Calu3 (cell line): ENCODE measurements around the gene LTV1. TPM values are rescaled to one million over a fixed set of nuclear protein-coding genes. Genes with fewer than 3 reads are reported as not detected.

ENCODE experiments used
- BruUV-seq: library from RNA; stranded (reverse); fragments of 400-500 nt; replicated peaks from 2 replicates; lab custom pipeline; 2021; lab: Mats Ljungman, UMichigan
- CTCF ChIA-PET: fragments of 300-600 bp; sonication (Branson Sonifier 250); formaldehyde crosslinking; loops from one replicate; lab custom pipeline; 2022; ENCODE audit warnings: antibody characterized with exemption; lab: Charles Lee
- DNase-seq: peaks from one replicate; pipeline ENCODE4 v3.0.0; 2022
- H3K27ac Mint-ChIP-seq: one replicate; pipeline ENCODE4 v1.8.0; 2022; ENCODE audit warnings: mixed read lengths; ENCODE audit not compliant: unreplicated experiment
- H3K27me3 Mint-ChIP-seq: one replicate; pipeline ENCODE4 v1.8.0; 2022; ENCODE audit warnings: mixed read lengths; ENCODE audit not compliant: unreplicated experiment
- H3K36me3 Mint-ChIP-seq: one replicate; pipeline ENCODE4 v1.8.0; 2022; ENCODE audit warnings: mild to moderate bottlenecking, moderate library complexity, mixed read lengths; ENCODE audit not compliant: insufficient read depth, unreplicated experiment
- H3K4me1 Mint-ChIP-seq: one replicate; pipeline ENCODE4 v1.8.0; 2022; ENCODE audit warnings: mild to moderate bottlenecking, low read depth, mixed read lengths; ENCODE audit not compliant: unreplicated experiment
- H3K4me3 Mint-ChIP-seq: one replicate; pipeline ENCODE4 v1.8.0; 2022; ENCODE audit warnings: mild to moderate bottlenecking, low read depth, moderate library complexity, mixed read lengths; ENCODE audit not compliant: unreplicated experiment
- H3K9me3 Mint-ChIP-seq: one replicate; pipeline ENCODE4 v1.8.0; 2022; ENCODE audit warnings: low read depth, mixed read lengths; ENCODE audit not compliant: unreplicated experiment
- intact Hi-C: fragments of 100-400 bp; cut with micrococcal nuclease; formaldehyde crosslinking; loops from one replicate; pipeline ENCODE4 v1.10.0; 2022; ENCODE audit not compliant: unreplicated experiment
- total RNA-seq: library from RNA; stranded (reverse); gene quantifications from 2 replicates; pipeline ENCODE4 v1.2.3, GENCODE V29; 2022
- TF ChIP-seq, protein P1 (sequence below): fragments of 200-600 bp; IDR thresholded peaks from one replicate; pipeline ENCODE4 v1.8.0; 2022; ENCODE audit warnings: antibody characterized with exemption; ENCODE audit not compliant: unreplicated experiment

Gene LTV1
- total RNA-seq, 1 experiment from 2014 or later: 21.8 TPM

DNA sequence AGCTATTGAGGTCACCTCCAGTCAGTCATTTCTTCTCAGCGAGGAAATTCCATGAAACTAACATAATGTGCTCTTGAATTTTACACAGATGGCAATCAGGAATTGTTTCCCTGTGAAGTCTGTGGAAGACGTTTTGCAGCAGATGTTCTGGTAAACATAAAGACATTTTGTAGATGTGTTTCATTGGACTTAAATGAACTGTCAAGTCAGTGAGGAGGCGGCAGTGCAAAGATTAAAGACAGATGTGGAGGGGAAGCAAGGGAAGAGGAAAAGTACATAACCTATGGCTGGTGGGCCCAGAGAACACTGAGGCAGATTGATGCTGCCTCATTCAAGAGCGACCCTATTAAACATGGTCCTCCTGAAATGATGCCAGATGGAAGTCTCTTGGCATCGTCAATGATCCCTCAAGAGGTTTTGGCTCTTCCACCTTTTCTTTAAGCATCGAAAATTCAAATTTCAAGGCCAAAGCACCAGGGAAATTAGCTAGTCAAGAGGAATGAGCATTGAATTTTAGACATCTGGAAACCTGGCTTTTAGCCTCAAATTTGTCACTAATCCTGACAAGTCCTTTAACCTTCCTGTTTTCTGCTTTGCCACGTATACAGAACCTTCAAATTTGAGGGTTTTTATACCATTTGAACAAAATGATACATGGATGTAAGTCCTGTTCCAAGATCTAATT lies 41.2 kb downstream of the LTV1 start:
- CTCF ChIA-PET: no interaction called here
- Mint-ChIP-seq H3K27ac (no peak overlapping the region), H3K27me3 (no peaks in the 10 kb centered on the region), H3K9me3 (peaks cover 3% of the 10 kb centered on the region), H3K4me3 (no peak overlapping the region), H3K4me1 (no peaks in the 10 kb centered on the region), H3K36me3 (no peaks in the 10 kb centered on the region)
- BruUV-seq: no TSS peak
- intact Hi-C loops: no loop called here
- TF ChIP-seq, protein P1, sequence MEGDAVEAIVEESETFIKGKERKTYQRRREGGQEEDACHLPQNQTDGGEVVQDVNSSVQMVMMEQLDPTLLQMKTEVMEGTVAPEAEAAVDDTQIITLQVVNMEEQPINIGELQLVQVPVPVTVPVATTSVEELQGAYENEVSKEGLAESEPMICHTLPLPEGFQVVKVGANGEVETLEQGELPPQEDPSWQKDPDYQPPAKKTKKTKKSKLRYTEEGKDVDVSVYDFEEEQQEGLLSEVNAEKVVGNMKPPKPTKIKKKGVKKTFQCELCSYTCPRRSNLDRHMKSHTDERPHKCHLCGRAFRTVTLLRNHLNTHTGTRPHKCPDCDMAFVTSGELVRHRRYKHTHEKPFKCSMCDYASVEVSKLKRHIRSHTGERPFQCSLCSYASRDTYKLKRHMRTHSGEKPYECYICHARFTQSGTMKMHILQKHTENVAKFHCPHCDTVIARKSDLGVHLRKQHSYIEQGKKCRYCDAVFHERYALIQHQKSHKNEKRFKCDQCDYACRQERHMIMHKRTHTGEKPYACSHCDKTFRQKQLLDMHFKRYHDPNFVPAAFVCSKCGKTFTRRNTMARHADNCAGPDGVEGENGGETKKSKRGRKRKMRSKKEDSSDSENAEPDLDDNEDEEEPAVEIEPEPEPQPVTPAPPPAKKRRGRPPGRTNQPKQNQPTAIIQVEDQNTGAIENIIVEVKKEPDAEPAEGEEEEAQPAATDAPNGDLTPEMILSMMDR: no peak
- no peak for DNase-seq

DNA sequence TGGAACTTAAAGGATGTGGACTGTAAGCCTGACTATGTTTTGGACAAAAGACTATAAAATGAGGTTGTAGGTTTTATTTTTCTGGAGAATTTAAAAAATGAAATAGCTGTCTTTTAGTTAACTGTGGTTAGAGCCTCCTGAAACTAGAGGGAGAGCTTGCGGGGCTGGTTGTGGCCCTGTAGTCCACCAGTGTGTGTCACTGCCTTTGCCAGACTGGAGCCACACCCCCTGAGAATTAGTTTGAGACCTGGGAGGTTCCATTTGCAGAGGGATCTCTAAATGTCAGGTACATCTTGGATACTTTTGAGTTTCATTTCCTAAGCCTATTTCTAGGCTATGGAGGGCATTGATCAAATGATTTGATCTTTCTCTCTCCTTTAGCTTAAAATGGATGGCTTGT lies 42.0 kb downstream of the LTV1 start:
- Mint-ChIP-seq H3K27me3 (no peaks in the 10 kb centered on the region), H3K4me3 (no peak overlapping the region), H3K4me1 (no peaks in the 10 kb centered on the region), H3K36me3 (no peaks in the 10 kb centered on the region), H3K27ac (no peak overlapping the region), H3K9me3 (peaks cover 3% of the 10 kb centered on the region)
- DNase-seq: no peak
- CTCF ChIA-PET: interaction anchor here (0.6 kb wide), 1 partner anchor 463 kb away, joined by 3 read pairs; no protein-coding TSS in a partner anchor
- TF ChIP-seq, protein P1: no peak
- intact Hi-C loops: no loop called here
- BruUV-seq: no TSS peak

DNA sequence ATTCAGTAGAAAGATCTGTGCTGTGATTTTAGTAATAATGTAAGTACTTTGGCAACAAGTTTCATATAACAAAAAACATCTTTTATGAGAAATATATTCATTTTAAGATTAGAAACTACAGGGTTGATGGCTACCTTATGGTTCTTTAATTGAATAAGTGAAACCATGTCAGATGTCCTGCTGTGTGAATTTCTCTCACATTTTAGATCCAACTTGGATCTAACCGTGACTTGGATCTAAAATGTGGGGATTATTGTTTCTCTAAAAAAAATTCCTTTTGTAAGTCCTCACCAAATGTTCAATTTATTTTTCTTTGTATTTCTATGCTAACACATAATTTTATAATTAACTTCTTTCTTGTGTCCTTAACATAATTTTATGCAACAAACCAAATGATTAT lies 51.5 kb downstream of the LTV1 start:
- no peaks in the 10 kb centered on the region for H3K4me1 Mint-ChIP-seq
- DNase-seq: no peak
- no peak overlapping the region for H3K4me3 Mint-ChIP-seq
- H3K9me3 Mint-ChIP-seq: no peaks in the 10 kb centered on the region
- intact Hi-C loops: no loop called here
- H3K27me3 Mint-ChIP-seq: no peaks in the 10 kb centered on the region
- H3K36me3 Mint-ChIP-seq: no peaks in the 10 kb centered on the region
- CTCF ChIA-PET: no interaction called here
- H3K27ac Mint-ChIP-seq: no peak overlapping the region
- no TSS peak for BruUV-seq
- TF ChIP-seq, protein P1: no peak

DNA sequence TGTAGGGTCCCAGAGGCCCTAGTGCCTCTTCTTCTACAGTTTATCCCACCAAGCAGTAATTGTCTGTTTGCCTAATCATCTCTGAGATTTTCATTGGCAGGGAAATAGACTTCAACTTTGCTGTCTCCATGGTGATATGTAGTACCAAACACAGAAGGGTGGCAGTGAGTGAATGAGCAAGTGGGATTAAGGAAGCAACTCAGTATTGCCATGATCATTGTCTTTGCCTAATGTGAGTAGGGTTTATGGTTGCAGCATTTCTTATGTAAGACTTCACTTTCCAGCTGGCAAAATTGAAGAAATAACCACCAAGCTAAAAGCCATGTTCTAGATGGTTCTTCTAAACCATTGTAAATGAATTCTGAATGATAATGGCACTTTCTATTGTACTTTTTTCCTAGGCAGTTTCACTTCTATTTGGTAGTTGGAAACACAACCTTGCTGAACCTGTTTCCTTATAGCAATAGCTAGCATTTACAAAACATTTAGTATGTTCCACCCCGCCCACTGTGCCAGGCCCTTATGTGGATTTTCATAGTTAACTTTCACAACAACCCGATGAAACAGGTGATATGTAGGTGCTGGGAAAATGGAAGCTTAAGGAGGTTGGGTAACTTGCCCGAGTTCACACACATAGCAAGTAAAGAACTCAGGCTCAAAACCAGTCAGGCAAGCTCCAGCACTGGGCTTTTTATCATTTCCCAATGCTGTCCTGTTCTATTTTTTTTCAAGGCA lies 53.2 kb downstream of the LTV1 start:
- Mint-ChIP-seq H3K27me3 (no peaks in the 10 kb centered on the region), H3K27ac (no peak overlapping the region), H3K36me3 (no peaks in the 10 kb centered on the region), H3K4me3 (no peak overlapping the region), H3K4me1 (no peaks in the 10 kb centered on the region), H3K9me3 (no peaks in the 10 kb centered on the region)
- BruUV-seq: no TSS peak
- intact Hi-C loops: no loop called here
- DNase-seq: peak; percentile 5
- TF ChIP-seq, protein P1: no peak
- CTCF ChIA-PET: interaction anchor here (0.6 to 0.8 kb wide), 2 partner anchors 44 to 525 kb away, joined by 3 read pairs; no protein-coding TSS in a partner anchor
